Activated B cell treated with CpG ODN at 0.5 μM for 24 hours (primary cell): ENCODE data around the gene DNAH9. TPM values are rescaled to one million over a fixed set of nuclear protein-coding genes. Genes with fewer than 3 reads are reported as not detected.

ENCODE experiments used
- ATAC-seq: fragments of 200-7000 bp; cut with Tn5 transposase; one replicate; pipeline ENCODE4 v1.10.0; 2021; ENCODE audit warnings: low read depth, mild to moderate bottlenecking, moderate library complexity
- CTCF ChIA-PET: fragments of 350-600 bp; sonication (Branson Sonifier 250); formaldehyde crosslinking; loops from one replicate; lab custom pipeline; 2021; ENCODE audit warnings: antibody characterized with exemption; lab: Charles Lee
- POLR2A ChIA-PET: fragments of 350-600 bp; sonication (Branson Sonifier 250); formaldehyde crosslinking; loops from one replicate; lab custom pipeline; 2021; ENCODE audit warnings: antibody characterized with exemption; lab: Charles Lee
- DNase-seq: peaks from one replicate; pipeline ENCODE4 v3.0.0; 2022
- H3K27ac Mint-ChIP-seq: one replicate; pipeline ENCODE4 v1.8.0; 2020; ENCODE audit warnings: mixed read lengths
- H3K27me3 Mint-ChIP-seq: one replicate; pipeline ENCODE4 v1.8.0; 2021; ENCODE audit warnings: mixed read lengths
- H3K36me3 Mint-ChIP-seq: one replicate; pipeline ENCODE4 v1.8.0; 2021; ENCODE audit warnings: low read depth, mixed read lengths
- H3K4me1 Mint-ChIP-seq: one replicate; pipeline ENCODE4 v1.8.0; 2021; ENCODE audit warnings: mixed read lengths
- H3K4me3 Mint-ChIP-seq: one replicate; pipeline ENCODE4 v1.8.0; 2020; ENCODE audit warnings: mild to moderate bottlenecking, mixed read lengths
- H3K9me3 Mint-ChIP-seq: one replicate; pipeline ENCODE4 v1.8.0; 2020; ENCODE audit warnings: mixed read lengths
- intact Hi-C: fragments of 100-400 bp; cut with micrococcal nuclease; formaldehyde crosslinking; loops from one replicate; pipeline ENCODE4 v1.15.1; 2024
- total RNA-seq: library from RNA; stranded (reverse); gene quantifications from 2 replicates; pipeline ENCODE4 v1.2.3, GENCODE V29; 2022
- TF ChIP-seq, protein P1 (sequence below): fragments of 200-600 bp; IDR thresholded peaks from one replicate; pipeline ENCODE4 v1.8.0; 2022; ENCODE audit warnings: antibody characterized with exemption, mild to moderate bottlenecking

The DNAH9 gene
- total RNA-seq, 1 donor from 2014 or later = not detected

DNA sequence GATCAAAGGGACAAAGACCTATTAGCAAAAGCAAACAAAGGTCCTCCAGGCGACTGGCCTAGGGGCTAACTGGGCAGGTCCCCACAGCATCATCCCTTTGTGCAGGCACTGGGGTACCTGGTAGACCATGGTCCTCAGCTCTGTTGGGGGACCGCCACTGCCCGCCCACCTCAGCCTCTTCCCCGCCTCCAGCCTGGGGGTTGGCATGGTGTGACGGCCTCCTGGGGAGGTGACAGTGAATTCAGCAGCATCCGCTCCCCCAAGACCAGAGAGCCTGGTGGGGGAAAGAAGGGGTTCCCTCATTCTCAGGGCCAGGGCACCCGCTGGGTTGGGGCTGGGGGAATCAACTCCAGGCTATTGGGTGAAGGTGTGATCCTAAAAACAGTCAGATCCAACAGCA lies 38.7 kb upstream of the DNAH9 start:
- Mint-ChIP-seq H3K36me3 (no peaks in the 10 kb centered on the region), H3K27ac (no peak overlapping the region), H3K4me1 (no peaks in the 10 kb centered on the region), H3K27me3 (no peaks in the 10 kb centered on the region), H3K4me3 (no peak overlapping the region), H3K9me3 (peaks cover 3% of the 10 kb centered on the region)
- intact Hi-C loops = no loop called here
- DNase-seq (no peak), ATAC-seq (no peak)
- ChIA-PET POLR2A (no interaction called here), CTCF (no interaction called here)
- TF ChIP-seq, protein P1, sequence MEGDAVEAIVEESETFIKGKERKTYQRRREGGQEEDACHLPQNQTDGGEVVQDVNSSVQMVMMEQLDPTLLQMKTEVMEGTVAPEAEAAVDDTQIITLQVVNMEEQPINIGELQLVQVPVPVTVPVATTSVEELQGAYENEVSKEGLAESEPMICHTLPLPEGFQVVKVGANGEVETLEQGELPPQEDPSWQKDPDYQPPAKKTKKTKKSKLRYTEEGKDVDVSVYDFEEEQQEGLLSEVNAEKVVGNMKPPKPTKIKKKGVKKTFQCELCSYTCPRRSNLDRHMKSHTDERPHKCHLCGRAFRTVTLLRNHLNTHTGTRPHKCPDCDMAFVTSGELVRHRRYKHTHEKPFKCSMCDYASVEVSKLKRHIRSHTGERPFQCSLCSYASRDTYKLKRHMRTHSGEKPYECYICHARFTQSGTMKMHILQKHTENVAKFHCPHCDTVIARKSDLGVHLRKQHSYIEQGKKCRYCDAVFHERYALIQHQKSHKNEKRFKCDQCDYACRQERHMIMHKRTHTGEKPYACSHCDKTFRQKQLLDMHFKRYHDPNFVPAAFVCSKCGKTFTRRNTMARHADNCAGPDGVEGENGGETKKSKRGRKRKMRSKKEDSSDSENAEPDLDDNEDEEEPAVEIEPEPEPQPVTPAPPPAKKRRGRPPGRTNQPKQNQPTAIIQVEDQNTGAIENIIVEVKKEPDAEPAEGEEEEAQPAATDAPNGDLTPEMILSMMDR = no peak

DNA sequence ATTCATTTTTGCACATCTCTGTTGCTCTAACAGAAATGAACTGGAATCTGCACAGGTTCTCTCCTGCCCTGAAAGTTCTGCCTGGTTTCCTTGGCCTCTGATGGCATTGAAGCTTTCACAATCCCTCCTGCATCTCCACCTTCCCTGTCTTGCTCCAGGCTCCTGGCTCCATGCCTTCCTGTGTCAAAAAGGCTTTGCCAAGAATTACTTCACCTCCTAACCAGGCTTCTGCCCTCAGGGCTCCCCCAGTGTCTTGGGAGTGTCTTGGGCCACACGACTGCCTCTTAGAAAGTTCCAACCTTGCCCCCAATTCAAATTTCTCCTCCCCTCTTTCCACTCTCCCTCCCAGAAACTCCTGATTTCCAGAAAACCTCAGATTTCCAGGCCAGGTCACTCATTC lies 37.0 kb upstream of the DNAH9 start:
- Mint-ChIP-seq H3K4me1 (no peaks in the 10 kb centered on the region), H3K27me3 (no peaks in the 10 kb centered on the region), H3K27ac (no peak overlapping the region), H3K36me3 (no peaks in the 10 kb centered on the region), H3K9me3 (no peaks in the 10 kb centered on the region), H3K4me3 (no peak overlapping the region)
- POLR2A ChIA-PET = no interaction called here
- DNase-seq (no peak), ATAC-seq (no peak)
- intact Hi-C loops = no loop called here
- CTCF ChIA-PET = no interaction called here
- TF ChIP-seq, protein P1 = no peak

DNA sequence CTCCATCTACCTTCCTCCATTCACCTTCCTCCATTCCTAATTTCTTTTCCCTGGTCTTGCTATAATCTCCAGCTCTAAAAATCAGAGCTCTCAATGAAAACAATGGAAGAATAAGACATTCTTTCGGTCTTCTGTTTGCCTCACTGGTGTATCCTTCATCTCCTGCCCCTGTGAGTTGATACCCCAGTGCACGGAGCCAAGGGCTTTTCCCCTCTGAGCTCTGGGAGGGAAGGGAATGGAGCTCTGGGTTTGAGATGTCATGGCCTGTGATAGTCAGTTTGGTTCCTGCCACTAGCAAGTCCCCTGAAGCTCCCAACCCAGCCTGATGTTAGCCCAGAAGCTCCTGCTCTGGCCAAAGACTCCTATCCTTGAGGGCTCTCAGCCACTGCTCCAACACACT lies 36.6 kb upstream of the DNAH9 start:
- DNase-seq = no peak
- no peak for ATAC-seq
- ChIA-PET CTCF (no interaction called here), POLR2A (no interaction called here)
- no peaks in the 10 kb centered on the region for H3K9me3 Mint-ChIP-seq
- H3K4me1 Mint-ChIP-seq = no peaks in the 10 kb centered on the region
- TF ChIP-seq, protein P1 = no peak
- H3K27ac Mint-ChIP-seq = no peak overlapping the region
- no peaks in the 10 kb centered on the region for H3K36me3 Mint-ChIP-seq
- H3K4me3 Mint-ChIP-seq = no peak overlapping the region
- intact Hi-C loops = no loop called here
- H3K27me3 Mint-ChIP-seq = no peaks in the 10 kb centered on the region

DNA sequence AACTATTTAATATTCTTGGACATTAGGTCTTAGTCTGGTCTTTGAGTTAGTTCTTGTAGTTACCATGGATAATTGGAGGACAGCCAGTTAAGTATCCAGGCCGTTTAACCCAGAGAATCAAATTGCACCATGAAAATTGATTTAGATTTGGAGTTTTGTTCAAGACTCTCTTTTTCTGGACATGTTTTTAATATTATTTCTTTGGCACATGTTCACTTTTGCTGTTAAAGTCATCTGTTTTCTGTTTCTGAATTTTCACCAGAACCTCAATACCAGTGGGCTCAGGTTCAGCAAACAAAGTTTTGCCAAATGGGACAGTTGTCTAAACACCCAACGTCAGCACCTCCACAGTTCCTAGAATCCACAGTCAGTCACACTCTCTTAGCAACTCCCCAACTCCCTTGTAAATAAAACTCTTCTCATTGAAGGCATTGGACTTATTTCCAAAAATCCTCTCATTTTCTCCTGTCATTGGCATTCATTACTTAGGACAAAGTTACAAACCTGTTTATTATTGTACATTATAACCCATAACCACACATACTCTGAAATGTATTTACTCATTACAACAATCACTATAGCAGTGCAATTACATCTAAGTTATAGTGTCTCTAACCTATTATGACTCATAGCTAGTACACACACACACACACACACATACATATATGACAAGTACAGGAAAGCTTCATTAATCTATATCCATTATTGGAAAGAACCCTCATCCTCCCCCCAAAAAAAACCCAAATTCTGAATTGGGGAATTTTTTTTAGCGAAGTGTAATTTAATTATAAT lies 33.5 kb upstream of the DNAH9 start:
- Mint-ChIP-seq H3K36me3 (no peaks in the 10 kb centered on the region), H3K27me3 (no peaks in the 10 kb centered on the region), H3K27ac (no peak overlapping the region), H3K4me3 (no peak overlapping the region), H3K4me1 (no peaks in the 10 kb centered on the region), H3K9me3 (peaks cover 6% of the 10 kb centered on the region)
- ChIA-PET POLR2A (no interaction called here), CTCF (no interaction called here)
- DNase-seq (no peak), ATAC-seq (no peak)
- TF ChIP-seq, protein P1 = no peak
- intact Hi-C loops = no loop called here

DNA sequence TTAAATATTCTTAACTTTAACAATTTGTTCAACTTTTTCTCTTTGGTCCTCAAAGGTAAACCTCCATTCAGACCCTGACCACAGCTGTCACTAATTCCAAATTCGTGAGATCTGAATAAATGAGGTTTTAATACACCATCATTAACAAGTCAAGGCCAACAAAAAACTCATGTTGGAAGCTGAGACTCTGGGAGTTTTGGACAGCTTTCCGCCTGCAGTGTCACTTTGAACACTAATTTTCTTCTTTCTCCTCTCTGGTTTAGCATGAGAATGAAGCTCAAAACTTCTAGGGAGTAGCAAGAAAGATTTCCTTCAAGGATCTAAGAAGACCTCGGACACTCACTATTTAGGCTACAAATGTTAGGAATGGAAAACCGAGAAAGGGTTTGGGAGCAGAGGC lies 32.7 kb upstream of the DNAH9 start:
- Mint-ChIP-seq H3K4me1 (no peaks in the 10 kb centered on the region), H3K36me3 (no peaks in the 10 kb centered on the region), H3K27ac (no peak overlapping the region), H3K27me3 (no peaks in the 10 kb centered on the region), H3K9me3 (peaks cover 6% of the 10 kb centered on the region), H3K4me3 (no peak overlapping the region)
- ATAC-seq (no peak), DNase-seq (no peak)
- CTCF ChIA-PET = no interaction called here
- TF ChIP-seq, protein P1 = no peak
- intact Hi-C loops = no loop called here
- POLR2A ChIA-PET = no interaction called here
